HepG2 (cell line): ENCODE results near the gene LRP5. TPM values are rescaled to one million over a fixed set of nuclear protein-coding genes. Genes with fewer than 3 reads are reported as not detected.

Experiments used
- CREBL2 ChIP-seq: sonication (generic); formaldehyde crosslinking; IDR thresholded peaks from 2 replicates; pipeline ENCODE4 v1.8.1; 2023; ENCODE audit warnings: missing genetic modification reagents, mild to moderate bottlenecking, borderline replicate concordance
- GMEB1 ChIP-seq: sonication (generic); formaldehyde crosslinking; IDR thresholded peaks from 2 replicates; pipeline ENCODE4 v1.5.1; 2020; ENCODE audit warnings: missing genetic modification reagents, mild to moderate bottlenecking, borderline replicate concordance
- HINFP ChIP-seq: sonication (generic); formaldehyde crosslinking; IDR thresholded peaks from 2 replicates; pipeline ENCODE4 v1.4.0; 2020; ENCODE audit warnings: low read depth, mild to moderate bottlenecking, missing genetic modification reagents
- HIVEP1 ChIP-seq: sonication (generic); formaldehyde crosslinking; IDR thresholded peaks from 2 replicates; pipeline ENCODE4 v1.4.0; 2020; ENCODE audit warnings: mild to moderate bottlenecking, missing genetic modification reagents
- KDM2A ChIP-seq: sonication (generic); formaldehyde crosslinking; IDR thresholded peaks from 2 replicates; pipeline ENCODE4 v1.4.0; 2020; ENCODE audit warnings: low read depth, missing genetic modification reagents, borderline replicate concordance
- NCOA1 ChIP-seq: sonication (generic); formaldehyde crosslinking; IDR thresholded peaks from 2 replicates; pipeline ENCODE4 v1.9.0; 2021; ENCODE audit warnings: missing genetic modification reagents
- RFXANK ChIP-seq: IDR thresholded peaks from 2 replicates; pipeline ENCODE4 v1.6.1; 2016
- SNAI1 ChIP-seq: sonication (generic); formaldehyde crosslinking; IDR thresholded peaks from 2 replicates; pipeline ENCODE4 v1.5.0; 2020; ENCODE audit warnings: mild to moderate bottlenecking, missing genetic modification reagents, borderline replicate concordance
- SOX5 ChIP-seq: IDR thresholded peaks from 2 replicates; pipeline ENCODE4 v1.6.1; 2016; ENCODE audit warnings: borderline replicate concordance
- TAF1 ChIP-seq: sonication (generic); formaldehyde crosslinking; IDR thresholded peaks from 2 replicates; pipeline ENCODE4 v1.4.0; 2020; ENCODE audit warnings: missing genetic modification reagents
- ZBTB20 ChIP-seq: sonication (generic); formaldehyde crosslinking; IDR thresholded peaks from 2 replicates; pipeline ENCODE4 v1.8.1; 2023; ENCODE audit warnings: missing genetic modification reagents, low read depth, mild to moderate bottlenecking, borderline replicate concordance
- ZNF180 ChIP-seq: sonication (generic); formaldehyde crosslinking; IDR thresholded peaks from 2 replicates; pipeline ENCODE4 v1.4.0; 2020; ENCODE audit warnings: low read depth, missing genetic modification reagents, borderline replicate concordance
- ZNF263 ChIP-seq: sonication (generic); formaldehyde crosslinking; IDR thresholded peaks from 2 replicates; pipeline ENCODE4 v1.4.0; 2020; ENCODE audit warnings: missing genetic modification reagents
- ZNF343 ChIP-seq: sonication (generic); formaldehyde crosslinking; IDR thresholded peaks from 2 replicates; pipeline ENCODE4 v1.4.0; 2020; ENCODE audit warnings: mild to moderate bottlenecking, missing genetic modification reagents
- ZNF496 ChIP-seq: sonication (generic); formaldehyde crosslinking; IDR thresholded peaks from 2 replicates; pipeline ENCODE4 v1.8.1; 2023; ENCODE audit warnings: mild to moderate bottlenecking, moderate library complexity, missing genetic modification reagents; ENCODE audit not compliant: insufficient replicate concordance
- ZNF879 ChIP-seq: sonication (generic); formaldehyde crosslinking; IDR thresholded peaks from 2 replicates; pipeline ENCODE4 v1.8.1; 2023; ENCODE audit warnings: missing genetic modification reagents
- polyA plus RNA-seq, 8 experiments: library from polyadenylated mRNA; depleted of rRNA in 3 of 8; stranded (reverse) in 7 of 8; unstranded in 1 of 8; fragments of >200 nt; fragmentation: Illumina TruSeq in 4 of 8; extraction: Trizol in 4 of 8; gene quantifications; 2 replicates each; pipeline versions ENCODE4 v1.2.1 to v1.2.3, GENCODE V29; 2011 to 2016; ENCODE audit warnings: low read depth in 4 of 8, missing spikeins in 1 of 8, mixed read lengths in 1 of 8; ENCODE audit not compliant: insufficient read depth in 1 of 8
- total RNA-seq, 5 experiments: library from RNA; depleted of rRNA; stranded (reverse); fragments of >200 nt; fragmentation: Illumina TruSeq; extraction: Trizol; gene quantifications; 2 replicates each; pipeline ENCODE4 v1.2.3, GENCODE V29; 2016; ENCODE audit warnings: low read depth in 1 of 5
- TF ChIP-seq, protein P1 (sequence below): sonication (generic); formaldehyde crosslinking; conservative IDR thresholded peaks from 2 replicates; pipeline ENCODE4 v1.4.0; 2020; ENCODE audit warnings: missing genetic modification reagents
- TF ChIP-seq, protein P2 (sequence below): IDR thresholded peaks from 2 replicates; pipeline ENCODE4 v1.6.1; 2016
- TF ChIP-seq, protein P3 (sequence below): sonication (generic); formaldehyde crosslinking; IDR thresholded peaks from 2 replicates; pipeline ENCODE4 v1.4.0; 2020; ENCODE audit warnings: mild to moderate bottlenecking, low read depth, missing genetic modification reagents

LRP5 gene
- total and polyA plus RNA-seq, 2 of the 13 experiments (the other 11 are each of a cell fraction or from before 2014, with no cell fraction given): 40.4 to 64.0 TPM

DNA sequence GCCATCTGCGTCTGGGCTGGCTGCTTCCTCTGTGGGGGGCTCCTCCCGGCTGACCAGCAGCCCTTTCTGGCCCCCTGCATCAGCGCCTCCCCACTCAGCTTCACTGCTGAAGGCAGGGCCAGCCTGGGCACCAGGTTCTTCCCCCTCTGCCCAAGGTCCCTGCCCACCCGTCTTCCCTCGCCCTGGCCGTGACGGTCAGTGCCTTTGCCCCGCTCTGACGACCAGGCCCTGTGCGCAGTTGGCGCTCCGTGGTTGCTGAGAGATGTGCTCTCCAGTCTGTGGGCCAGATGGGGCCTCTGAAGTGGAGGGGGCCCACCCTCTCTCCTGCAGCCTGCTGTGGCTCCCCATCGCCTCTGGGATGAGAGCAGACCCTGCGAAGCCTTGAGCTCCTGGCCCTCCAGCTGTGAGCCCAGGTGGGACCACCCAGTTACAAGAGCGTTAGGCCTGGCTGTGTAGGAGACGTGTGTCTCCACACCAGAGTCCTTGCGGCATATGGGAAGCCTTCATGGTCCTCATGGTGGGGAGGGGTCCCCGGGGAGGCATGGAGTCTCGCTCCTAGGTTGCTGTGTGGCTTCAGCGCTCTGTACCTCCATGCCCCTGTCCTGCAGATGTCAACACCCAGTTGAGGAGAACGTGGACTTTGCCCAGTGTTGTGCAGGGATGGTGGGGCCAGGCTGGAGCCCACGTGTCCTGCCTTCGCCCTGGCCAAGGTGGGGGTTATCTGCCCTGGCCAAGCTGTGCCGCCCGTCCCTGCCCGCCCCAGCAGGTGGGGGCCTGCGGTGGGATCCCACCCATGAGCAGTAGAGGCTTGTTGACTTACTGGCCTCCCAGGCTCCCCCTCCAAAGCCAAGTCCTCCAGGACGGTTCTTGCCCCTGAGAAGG, 14.2 kb downstream of the LRP5 start (continued):
- TF ChIP-seq GMEB1 (CRISPR knock-in tag) (no peak), SNAI1 (CRISPR knock-in tag) (no peak), RFXANK (CRISPR knock-in tag) (no peak), ZNF879 (CRISPR knock-in tag) (no peak), TAF1 (0 out of 2 replicates have a peak, but pooled peaks have one; percentile 17), ZNF180 (CRISPR knock-in tag) (no peak), HIVEP1 (CRISPR knock-in tag) (peak; percentile 65), SOX5 (CRISPR knock-in tag) (peak; percentile 55; the same call in 1 of the 2 replicates), ZNF263 (CRISPR knock-in tag) (0 out of 2 replicates have a peak, but pooled peaks have one; percentile 19), ZNF343 (CRISPR knock-in tag) (no peak), NCOA1 (CRISPR knock-in tag) (no peak), HINFP (CRISPR knock-in tag) (no peak), ZBTB20 (CRISPR knock-in tag) (no peak; the same call in 1 of the 2 replicates), KDM2A (CRISPR knock-in tag) (peak; percentile 37), ZNF496 (no peak), CREBL2 (CRISPR knock-in tag) (no peak; the same call in 1 of the 2 replicates)
- TF ChIP-seq, protein P1, sequence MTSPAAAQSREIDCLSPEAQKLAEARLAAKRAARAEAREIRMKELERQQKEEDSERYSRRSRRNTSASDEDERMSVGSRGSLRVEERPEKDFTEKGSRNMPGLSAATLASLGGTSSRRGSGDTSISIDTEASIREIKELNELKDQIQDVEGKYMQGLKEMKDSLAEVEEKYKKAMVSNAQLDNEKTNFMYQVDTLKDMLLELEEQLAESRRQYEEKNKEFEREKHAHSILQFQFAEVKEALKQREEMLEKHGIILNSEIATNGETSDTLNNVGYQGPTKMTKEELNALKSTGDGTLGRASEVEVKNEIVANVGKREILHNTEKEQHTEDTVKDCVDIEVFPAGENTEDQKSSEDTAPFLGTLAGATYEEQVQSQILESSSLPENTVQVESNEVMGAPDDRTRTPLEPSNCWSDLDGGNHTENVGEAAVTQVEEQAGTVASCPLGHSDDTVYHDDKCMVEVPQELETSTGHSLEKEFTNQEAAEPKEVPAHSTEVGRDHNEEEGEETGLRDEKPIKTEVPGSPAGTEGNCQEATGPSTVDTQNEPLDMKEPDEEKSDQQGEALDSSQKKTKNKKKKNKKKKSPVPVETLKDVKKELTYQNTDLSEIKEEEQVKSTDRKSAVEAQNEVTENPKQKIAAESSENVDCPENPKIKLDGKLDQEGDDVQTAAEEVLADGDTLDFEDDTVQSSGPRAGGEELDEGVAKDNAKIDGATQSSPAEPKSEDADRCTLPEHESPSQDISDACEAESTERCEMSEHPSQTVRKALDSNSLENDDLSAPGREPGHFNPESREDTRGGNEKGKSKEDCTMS (CRISPR knock-in tag): no peak
- TF ChIP-seq, protein P2, sequence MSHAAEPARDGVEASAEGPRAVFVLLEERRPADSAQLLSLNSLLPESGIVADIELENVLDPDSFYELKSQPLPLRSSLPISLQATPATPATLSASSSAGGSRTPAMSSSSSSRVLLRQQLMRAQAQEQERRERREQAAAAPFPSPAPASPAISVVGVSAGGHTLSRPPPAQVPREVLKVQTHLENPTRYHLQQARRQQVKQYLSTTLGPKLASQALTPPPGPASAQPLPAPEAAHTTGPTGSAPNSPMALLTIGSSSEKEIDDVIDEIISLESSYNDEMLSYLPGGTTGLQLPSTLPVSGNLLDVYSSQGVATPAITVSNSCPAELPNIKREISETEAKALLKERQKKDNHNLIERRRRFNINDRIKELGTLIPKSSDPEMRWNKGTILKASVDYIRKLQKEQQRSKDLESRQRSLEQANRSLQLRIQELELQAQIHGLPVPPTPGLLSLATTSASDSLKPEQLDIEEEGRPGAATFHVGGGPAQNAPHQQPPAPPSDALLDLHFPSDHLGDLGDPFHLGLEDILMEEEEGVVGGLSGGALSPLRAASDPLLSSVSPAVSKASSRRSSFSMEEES (CRISPR knock-in tag): peak; percentile 68
- TF ChIP-seq, protein P3, sequence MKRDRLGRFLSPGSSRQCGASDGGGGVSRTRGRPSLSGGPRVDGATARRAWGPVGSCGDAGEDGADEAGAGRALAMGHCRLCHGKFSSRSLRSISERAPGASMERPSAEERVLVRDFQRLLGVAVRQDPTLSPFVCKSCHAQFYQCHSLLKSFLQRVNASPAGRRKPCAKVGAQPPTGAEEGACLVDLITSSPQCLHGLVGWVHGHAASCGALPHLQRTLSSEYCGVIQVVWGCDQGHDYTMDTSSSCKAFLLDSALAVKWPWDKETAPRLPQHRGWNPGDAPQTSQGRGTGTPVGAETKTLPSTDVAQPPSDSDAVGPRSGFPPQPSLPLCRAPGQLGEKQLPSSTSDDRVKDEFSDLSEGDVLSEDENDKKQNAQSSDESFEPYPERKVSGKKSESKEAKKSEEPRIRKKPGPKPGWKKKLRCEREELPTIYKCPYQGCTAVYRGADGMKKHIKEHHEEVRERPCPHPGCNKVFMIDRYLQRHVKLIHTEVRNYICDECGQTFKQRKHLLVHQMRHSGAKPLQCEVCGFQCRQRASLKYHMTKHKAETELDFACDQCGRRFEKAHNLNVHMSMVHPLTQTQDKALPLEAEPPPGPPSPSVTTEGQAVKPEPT: no peak
